Type B pancreatic cell (in vitro differentiated cells): ENCODE data around the gene NIT2. TPM values are rescaled to one million over a fixed set of nuclear protein-coding genes. Genes with fewer than 3 reads are reported as not detected.

Experiments
- DNase-seq: peaks from one replicate; pipeline ENCODE4 v3.0.0; 2021; ENCODE audit warnings: mixed read lengths; ENCODE audit not compliant: unreplicated experiment; ENCODE audit errors: extremely low spot score
- H3K27ac Mint-ChIP-seq: 2 replicates; pipeline ENCODE4 v1.8.0; 2021; ENCODE audit warnings: mild to moderate bottlenecking, mixed read lengths
- H3K27me3 Mint-ChIP-seq: 2 replicates; pipeline ENCODE4 v1.8.0; 2021; ENCODE audit warnings: mixed read lengths
- H3K36me3 Mint-ChIP-seq: 2 replicates; pipeline ENCODE4 v1.8.0; 2021; ENCODE audit warnings: mixed read lengths
- H3K4me1 Mint-ChIP-seq: one replicate; pipeline ENCODE4 v1.8.0; 2021; ENCODE audit warnings: mixed read lengths; ENCODE audit not compliant: unreplicated experiment
- H3K4me3 Mint-ChIP-seq: 2 replicates; pipeline ENCODE4 v1.8.0; 2021; ENCODE audit warnings: mild to moderate bottlenecking, mixed read lengths
- H3K9me3 Mint-ChIP-seq: 2 replicates; pipeline ENCODE4 v1.8.0; 2021; ENCODE audit warnings: mixed read lengths
- CTCF ChIP-seq: fragments of 200-600 bp; sonication (generic); conservative IDR thresholded peaks from 2 replicates; pipeline ENCODE4 v1.5.0; 2021; ENCODE audit warnings: antibody characterized with exemption, mild to moderate bottlenecking
- total RNA-seq: library from RNA; stranded (reverse); gene quantifications from 2 replicates; pipeline ENCODE4 v1.2.1, GENCODE V29; 2021; ENCODE audit warnings: low replicate concordance

NIT2 gene
- total RNA-seq, 1 donor from 2014 or later: 34.5 TPM

- Mint-ChIP-seq H3K27me3 (no peaks in the 10 kb centered on the region), H3K27ac (peak overlapping the region; percentile 96), H3K9me3 (peaks cover 5% of the 10 kb centered on the region), H3K36me3 (peaks cover 22% of the 10 kb centered on the region), H3K4me3 (peak overlapping the region; percentile 95), H3K4me1 (peaks cover 22% of the 10 kb centered on the region)
- no peak for TF ChIP-seq CTCF
- DNase-seq: no peak
Measured at GRCh38 chr3:100402891-100403290, 68.3 kb downstream of the NIT2 start.

- no peak for DNase-seq
- peaks cover 23% of the 10 kb centered on the region for H3K36me3 Mint-ChIP-seq
- H3K27ac Mint-ChIP-seq: peak overlapping the region; percentile 96
- H3K9me3 Mint-ChIP-seq: peaks cover 5% of the 10 kb centered on the region
- peaks cover 19% of the 10 kb centered on the region for H3K4me1 Mint-ChIP-seq
- peak overlapping the region; percentile 95 for H3K4me3 Mint-ChIP-seq
- H3K27me3 Mint-ChIP-seq: no peaks in the 10 kb centered on the region
- no peak for TF ChIP-seq CTCF
Measured at GRCh38 chr3:100403362-100404249, 69.0 kb downstream of the NIT2 start.

DNA sequence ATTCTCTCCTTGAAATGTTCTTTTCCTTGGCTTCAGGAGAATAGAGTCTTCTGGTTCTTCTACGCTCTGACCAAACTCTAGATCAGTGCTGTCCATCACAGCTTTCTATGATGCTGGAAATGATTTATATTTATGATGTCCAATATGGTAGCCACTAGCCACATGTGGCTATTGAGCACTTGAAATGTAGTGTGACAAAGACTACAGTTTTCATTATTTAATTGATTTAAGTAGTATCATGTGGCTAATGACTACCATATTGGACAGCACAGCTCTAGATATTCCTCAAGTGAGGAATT is 69.6 kb downstream of the NIT2 start:
- no peak overlapping the region for H3K27ac Mint-ChIP-seq
- peaks cover 25% of the 10 kb centered on the region for H3K36me3 Mint-ChIP-seq
- H3K4me1 Mint-ChIP-seq: peaks cover 16% of the 10 kb centered on the region
- TF ChIP-seq CTCF: no peak
- no peaks in the 10 kb centered on the region for H3K27me3 Mint-ChIP-seq
- peaks cover 5% of the 10 kb centered on the region for H3K9me3 Mint-ChIP-seq
- H3K4me3 Mint-ChIP-seq: peak overlapping the region; percentile 95
- DNase-seq: no peak

- Mint-ChIP-seq H3K4me1 (peaks cover 9% of the 10 kb centered on the region), H3K9me3 (peaks cover 10% of the 10 kb centered on the region), H3K27ac (peak overlapping the region; percentile 47), H3K4me3 (peak overlapping the region; percentile 58), H3K36me3 (peaks cover 39% of the 10 kb centered on the region), H3K27me3 (no peaks in the 10 kb centered on the region)
- no peak for TF ChIP-seq CTCF
- no peak for DNase-seq
Measured at GRCh38 chr3:100407164-100407563, 72.6 kb downstream of the NIT2 start.

- no peak for TF ChIP-seq CTCF
- Mint-ChIP-seq H3K36me3 (peaks cover 46% of the 10 kb centered on the region), H3K27me3 (no peaks in the 10 kb centered on the region), H3K27ac (no peak overlapping the region), H3K4me3 (peak overlapping the region; percentile 26), H3K4me1 (peaks cover 5% of the 10 kb centered on the region), H3K9me3 (peaks cover 10% of the 10 kb centered on the region)
- DNase-seq: no peak
Measured at GRCh38 chr3:100407977-100408532, 73.5 kb downstream of the NIT2 start.

Other genes with a start within 250 kb of the NIT2 start
- gene FILIP1L, start 220.3 kb upstream of the NIT2 start, total RNA-seq: 30.6 and 31.5 TPM in 2 replicates
- 39.6 and 45.2 TPM in 2 replicates for gene TBC1D23, start 73.8 kb upstream of the NIT2 start, total RNA-seq
- gene TOMM70, start 66.3 kb downstream of the NIT2 start, total RNA-seq: 42.9 and 44.6 TPM in 2 replicates
- gene LNP1, start 66.8 kb downstream of the NIT2 start, total RNA-seq: 3.4 and 6.2 TPM in 2 replicates
- gene TMEM45A, start 157.9 kb downstream of the NIT2 start, total RNA-seq: 9.6 and 18.4 TPM in 2 replicates